Measurements from ENCODE around the gene C13orf46. TPM values are rescaled to one million over a fixed set of nuclear protein-coding genes. Genes with fewer than 3 reads are reported as not detected.

C13orf46 gene
- polyA plus RNA-seq, 4 donors = 0.06 to 0.40 (median 0.15) TPM

GRCh38 chr13:113958373-113958772 lies 15.5 kb downstream of the C13orf46 start:
- no peak for DNase-seq (ENCODE audit: low read depth in 4 of 4, low spot score in 2 of 4)

GRCh38 chr13:113956571-113956970 lies 17.3 kb downstream of the C13orf46 start:
- no peak for DNase-seq (ENCODE audit: low read depth in 4 of 4, low spot score in 2 of 4)

- no peak for DNase-seq (ENCODE audit: low read depth in 4 of 4, low spot score in 2 of 4)
Observed at GRCh38 chr13:113955691-113956090, 18.2 kb downstream of the C13orf46 start.

GRCh38 chr13:113955235-113955634 lies 18.6 kb downstream of the C13orf46 start:
- no peak for DNase-seq (ENCODE audit: low read depth in 4 of 4, low spot score in 2 of 4)

- no peak for DNase-seq (ENCODE audit: low read depth in 4 of 4, low spot score in 2 of 4)
Observed at GRCh38 chr13:113954046-113954835, 19.6 kb downstream of the C13orf46 start.

GRCh38 chr13:113953561-113953960 lies 20.3 kb downstream of the C13orf46 start:
- no peak for DNase-seq (ENCODE audit: low read depth in 4 of 4, low spot score in 2 of 4)

- no peak for DNase-seq (ENCODE audit: low read depth in 4 of 4, low spot score in 2 of 4)
Observed at GRCh38 chr13:113952983-113953520, 20.8 kb downstream of the C13orf46 start.

GRCh38 chr13:113952151-113952982 lies 21.5 kb downstream of the C13orf46 start:
- no peak for DNase-seq (ENCODE audit: low read depth in 4 of 4, low spot score in 2 of 4)

GRCh38 chr13:113951246-113951999 lies 22.5 kb downstream of the C13orf46 start:
- DNase-seq (ENCODE audit: low read depth in 4 of 4, low spot score in 2 of 4) = peak in 1 of 4 donors; percentile 46

- DNase-seq (ENCODE audit: low read depth in 4 of 4, low spot score in 2 of 4) = no peak
Observed at GRCh38 chr13:113950451-113951245, 23.2 kb downstream of the C13orf46 start.

GRCh38 chr13:113949546-113949945 lies 24.3 kb downstream of the C13orf46 start:
- DNase-seq (ENCODE audit: low read depth in 4 of 4, low spot score in 2 of 4) = no peak

- no peak for DNase-seq (ENCODE audit: low read depth in 4 of 4, low spot score in 2 of 4)
Observed at GRCh38 chr13:113948034-113948742, 25.7 kb downstream of the C13orf46 start.

GRCh38 chr13:113947311-113948033 lies 26.4 kb downstream of the C13orf46 start:
- no peak for DNase-seq (ENCODE audit: low read depth in 4 of 4, low spot score in 2 of 4)

- DNase-seq (ENCODE audit: low read depth in 4 of 4, low spot score in 2 of 4) = no peak
Observed at GRCh38 chr13:113946409-113947181, 27.3 kb downstream of the C13orf46 start.

- DNase-seq (ENCODE audit: low read depth in 4 of 4, low spot score in 2 of 4) = no peak
Observed at GRCh38 chr13:113945857-113946408, 27.9 kb downstream of the C13orf46 start.

GRCh38 chr13:113943821-113944565 lies 29.9 kb downstream of the C13orf46 start:
- DNase-seq (ENCODE audit: low read depth in 4 of 4, low spot score in 2 of 4) = no peak

GRCh38 chr13:113942591-113943103 lies 31.2 kb downstream of the C13orf46 start:
- no peak for DNase-seq (ENCODE audit: low read depth in 4 of 4, low spot score in 2 of 4)

Measured in left renal cortex interstitium (tissue), 4 donors.